Activated CD8-positive, alpha-beta memory T cell treated with anti-CD3 and anti-CD28 coated beads for 48 hours (primary cell): ENCODE data around the gene CNTN4.

Experiments
- DNase-seq, 3 experiments: peaks; one replicate each; pipeline ENCODE4 v3.0.0-alpha.2; 2020; ENCODE audit warnings: low read depth in 2 of 3, low spot score in 2 of 3

CNTN4 gene

GRCh38 chr3:3016226-3016625, 917.6 kb downstream of the CNTN4 start:
- DNase-seq: no peak

GRCh38 chr3:3020209-3020608, 921.5 kb downstream of the CNTN4 start:
- DNase-seq: no peak

- DNase-seq: no peak
Observed at GRCh38 chr3:3023111-3023745, 924.6 kb downstream of the CNTN4 start.

- no peak for DNase-seq
Observed at GRCh38 chr3:3027976-3028567, 929.4 kb downstream of the CNTN4 start.

- no peak for DNase-seq
Observed at GRCh38 chr3:3031326-3031725, 932.7 kb downstream of the CNTN4 start.

GRCh38 chr3:3037156-3037555, 938.5 kb downstream of the CNTN4 start:
- no peak for DNase-seq

- no peak for DNase-seq
Observed at GRCh38 chr3:3038201-3038991, 939.7 kb downstream of the CNTN4 start.

- no peak for DNase-seq
Observed at GRCh38 chr3:3053974-3054373, 955.3 kb downstream of the CNTN4 start.

- DNase-seq: no peak
Observed at GRCh38 chr3:3059645-3060044, 961.0 kb downstream of the CNTN4 start.

GRCh38 chr3:3064297-3064696, 965.6 kb downstream of the CNTN4 start:
- DNase-seq: no peak

- no peak for DNase-seq
Observed at GRCh38 chr3:3065876-3066275, 967.2 kb downstream of the CNTN4 start.

- no peak for DNase-seq
Observed at GRCh38 chr3:3066378-3066777, 967.7 kb downstream of the CNTN4 start.

GRCh38 chr3:3066910-3067309, 968.2 kb downstream of the CNTN4 start:
- DNase-seq: no peak

- no peak for DNase-seq
Observed at GRCh38 chr3:3068358-3068881, 969.8 kb downstream of the CNTN4 start.

- no peak for DNase-seq
Observed at GRCh38 chr3:3069723-3070122, 971.1 kb downstream of the CNTN4 start.

GRCh38 chr3:3071136-3071535, 972.5 kb downstream of the CNTN4 start:
- no peak for DNase-seq

GRCh38 chr3:3074551-3075257, 976.0 kb downstream of the CNTN4 start:
- no peak for DNase-seq

- DNase-seq: no peak
Observed at GRCh38 chr3:3080309-3080708, 981.6 kb downstream of the CNTN4 start.

- DNase-seq: no peak
Observed at GRCh38 chr3:3081381-3082233, 982.9 kb downstream of the CNTN4 start.

GRCh38 chr3:3082234-3082924, 983.7 kb downstream of the CNTN4 start:
- no peak for DNase-seq
